ENCODE data around the gene SCN1B.

Gene SCN1B

GRCh38 chr19:35030257-35031071 lies at the start of gene SCN1B:
Gene SCN1B, plus strand, starts transcription at chr19:35030470. Its CDS starts 351 bp downstream, at chr19:35030821.
- peak; percentile 64 for DNase-seq (ENCODE audit: low read depth)
- peak within 1 kb of the TSS; percentile 60 for H3K4me3 ChIP-seq (replicated peaks; ENCODE audit: low read depth, low read length)
- TF ChIP-seq, protein P1, sequence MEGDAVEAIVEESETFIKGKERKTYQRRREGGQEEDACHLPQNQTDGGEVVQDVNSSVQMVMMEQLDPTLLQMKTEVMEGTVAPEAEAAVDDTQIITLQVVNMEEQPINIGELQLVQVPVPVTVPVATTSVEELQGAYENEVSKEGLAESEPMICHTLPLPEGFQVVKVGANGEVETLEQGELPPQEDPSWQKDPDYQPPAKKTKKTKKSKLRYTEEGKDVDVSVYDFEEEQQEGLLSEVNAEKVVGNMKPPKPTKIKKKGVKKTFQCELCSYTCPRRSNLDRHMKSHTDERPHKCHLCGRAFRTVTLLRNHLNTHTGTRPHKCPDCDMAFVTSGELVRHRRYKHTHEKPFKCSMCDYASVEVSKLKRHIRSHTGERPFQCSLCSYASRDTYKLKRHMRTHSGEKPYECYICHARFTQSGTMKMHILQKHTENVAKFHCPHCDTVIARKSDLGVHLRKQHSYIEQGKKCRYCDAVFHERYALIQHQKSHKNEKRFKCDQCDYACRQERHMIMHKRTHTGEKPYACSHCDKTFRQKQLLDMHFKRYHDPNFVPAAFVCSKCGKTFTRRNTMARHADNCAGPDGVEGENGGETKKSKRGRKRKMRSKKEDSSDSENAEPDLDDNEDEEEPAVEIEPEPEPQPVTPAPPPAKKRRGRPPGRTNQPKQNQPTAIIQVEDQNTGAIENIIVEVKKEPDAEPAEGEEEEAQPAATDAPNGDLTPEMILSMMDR (IDR thresholded peaks at IDR 0.05; ENCODE audit: low read length, missing control alignments), result no peak

- TF ChIP-seq, protein P1 (IDR thresholded peaks at IDR 0.05; ENCODE audit: low read length, missing control alignments), result no peak
- no peak for DNase-seq (ENCODE audit: low read depth)
- no peak overlapping the region for H3K4me3 ChIP-seq (replicated peaks; ENCODE audit: low read depth, low read length)
Measured at GRCh38 chr19:34982275-34982674, 48.0 kb upstream of the SCN1B start.

DNA sequence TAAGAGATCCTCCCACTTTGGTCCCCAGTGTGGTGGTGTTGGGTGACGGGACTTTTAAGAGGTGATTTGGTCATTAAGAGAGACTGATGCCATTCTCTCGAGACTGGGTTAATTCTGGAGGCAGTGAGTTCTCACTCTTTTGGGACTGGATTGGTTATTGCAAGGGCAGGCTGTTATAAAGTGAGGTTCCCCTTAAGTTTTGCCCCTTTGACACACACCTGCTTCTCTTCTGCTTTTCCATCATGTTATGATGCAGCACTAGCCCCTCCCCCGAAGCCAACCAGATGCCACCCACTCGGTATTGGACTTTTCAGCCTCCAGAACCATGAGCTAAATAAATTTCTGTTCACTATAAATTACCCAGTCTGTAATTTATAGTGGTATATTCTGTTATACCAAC lies 46.5 kb upstream of the SCN1B start:
- TF ChIP-seq, protein P1 (IDR thresholded peaks at IDR 0.05; ENCODE audit: low read length, missing control alignments), result no peak
- DNase-seq (ENCODE audit: low read depth), result no peak

GRCh38 chr19:34984287-34984686 lies 46.0 kb upstream of the SCN1B start:
- TF ChIP-seq, protein P1 (IDR thresholded peaks at IDR 0.05; ENCODE audit: low read length, missing control alignments), result no peak
- no peak for DNase-seq (ENCODE audit: low read depth)
- no peak overlapping the region for H3K4me3 ChIP-seq (replicated peaks; ENCODE audit: low read depth, low read length)

More for the DNA sequence above, 46.5 kb upstream of the SCN1B start:
- no peak overlapping the region for H3K4me3 ChIP-seq (replicated peaks; ENCODE audit: low read depth, low read length)

DNA sequence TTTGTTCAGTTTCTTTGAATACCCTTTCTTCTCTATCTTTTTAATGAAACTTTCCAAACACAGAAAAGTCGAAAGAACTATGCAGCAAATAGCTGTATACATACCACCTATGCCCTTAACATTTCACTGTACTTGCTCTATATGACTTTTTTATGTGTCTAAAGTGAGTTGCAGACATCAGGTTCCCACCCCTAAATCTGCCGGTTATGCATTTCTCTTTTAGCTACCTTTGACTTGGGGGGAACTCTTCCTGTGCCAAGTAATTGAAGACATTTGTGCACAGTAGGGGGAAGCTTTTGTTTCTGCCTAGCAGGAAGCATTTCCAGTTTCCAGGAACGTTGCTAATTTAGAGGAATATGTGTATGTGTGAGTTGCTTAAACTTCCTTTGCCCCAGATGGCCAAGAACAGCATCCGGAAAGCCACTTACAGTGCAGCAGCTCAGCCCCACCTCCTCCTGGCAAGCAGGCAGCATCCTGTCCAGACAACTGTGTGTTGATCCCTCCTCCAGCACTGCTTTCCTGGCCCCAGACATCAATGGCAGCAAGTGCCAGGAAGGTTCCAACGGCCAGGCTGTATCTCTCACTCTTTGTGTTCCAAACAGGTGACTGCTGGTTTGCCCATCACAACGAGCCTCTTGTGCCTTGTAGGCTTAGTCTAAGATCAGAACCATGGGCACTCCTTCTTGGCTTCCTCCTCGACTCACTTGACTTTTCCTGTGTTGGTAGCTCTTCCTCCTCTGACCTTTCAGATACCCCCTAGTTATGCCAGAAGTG lies 44.8 kb upstream of the SCN1B start:
- peak; percentile 81 for DNase-seq (ENCODE audit: low read depth)
- H3K4me3 ChIP-seq (replicated peaks; ENCODE audit: low read depth, low read length), result no peak overlapping the region
- TF ChIP-seq, protein P1 (IDR thresholded peaks at IDR 0.05; ENCODE audit: low read length, missing control alignments), result peak; percentile 1

- TF ChIP-seq, protein P1 (IDR thresholded peaks at IDR 0.05; ENCODE audit: low read length, missing control alignments), result no peak
- DNase-seq (ENCODE audit: low read depth), result no peak
Measured at GRCh38 chr19:34988119-34988518, 42.2 kb upstream of the SCN1B start.

More at GRCh38 chr19:34988119-34988518, 42.2 kb upstream of the SCN1B start:
- no peak overlapping the region for H3K4me3 ChIP-seq (replicated peaks; ENCODE audit: low read depth, low read length)
